ENCODE data around the gene DAPK2.
A peak's percentile ranks its signal among the peaks of the same experiment; 100 is the strongest.

Gene DAPK2

GRCh38 chr15:63894662-63894949 lies 151.7 kb downstream of the DAPK2 start:
- no peak for DNase-seq
- Mint-ChIP-seq H3K27me3 (ENCODE audit: low read depth, poor library complexity) (peaks cover 17% of the 10 kb centered on the region), H3K36me3 (ENCODE audit: low read depth) (no peaks in the 10 kb centered on the region), H3K4me3 (no peak overlapping the region), H3K9me3 (peaks cover 5% of the 10 kb centered on the region), H3K4me1 (peaks cover 67% of the 10 kb centered on the region), H3K27ac (no peak overlapping the region)
- no peak for TF ChIP-seq CTCF (IDR thresholded peaks at IDR 0.05)

GRCh38 chr15:63893866-63894661 lies 152.2 kb downstream of the DAPK2 start:
- Mint-ChIP-seq H3K27me3 (ENCODE audit: low read depth, poor library complexity) (peaks cover 13% of the 10 kb centered on the region), H3K27ac (peak overlapping the region; percentile 66), H3K4me3 (no peak overlapping the region), H3K36me3 (ENCODE audit: low read depth) (no peaks in the 10 kb centered on the region), H3K4me1 (peaks cover 67% of the 10 kb centered on the region), H3K9me3 (peaks cover 5% of the 10 kb centered on the region)
- TF ChIP-seq CTCF (IDR thresholded peaks at IDR 0.05): no peak
- DNase-seq: no peak

GRCh38 chr15:63892794-63893441 lies 153.4 kb downstream of the DAPK2 start:
- H3K4me3 Mint-ChIP-seq: no peak overlapping the region
- no peaks in the 10 kb centered on the region for H3K9me3 Mint-ChIP-seq

GRCh38 chr15:63891768-63892133 lies 154.5 kb downstream of the DAPK2 start:
- TF ChIP-seq CTCF (IDR thresholded peaks at IDR 0.05): no peak
- Mint-ChIP-seq H3K27me3 (ENCODE audit: low read depth, poor library complexity) (peaks cover 9% of the 10 kb centered on the region), H3K27ac (peak overlapping the region; percentile 14), H3K36me3 (ENCODE audit: low read depth) (no peaks in the 10 kb centered on the region), H3K9me3 (no peaks in the 10 kb centered on the region), H3K4me3 (no peak overlapping the region), H3K4me1 (peaks cover 56% of the 10 kb centered on the region)
- peak; percentile 21 for DNase-seq

More at GRCh38 chr15:63892794-63893441, 153.4 kb downstream of the DAPK2 start:
- TF ChIP-seq CTCF (IDR thresholded peaks at IDR 0.05): no peak
- H3K36me3 Mint-ChIP-seq (ENCODE audit: low read depth): no peaks in the 10 kb centered on the region
- no peak for DNase-seq
- H3K27ac Mint-ChIP-seq: peak overlapping the region; percentile 47
- peaks cover 67% of the 10 kb centered on the region for H3K4me1 Mint-ChIP-seq
- peaks cover 9% of the 10 kb centered on the region for H3K27me3 Mint-ChIP-seq (ENCODE audit: low read depth, poor library complexity)

- peaks cover 7% of the 10 kb centered on the region for H3K27me3 Mint-ChIP-seq (ENCODE audit: low read depth, poor library complexity)
- peaks cover 51% of the 10 kb centered on the region for H3K4me1 Mint-ChIP-seq
- H3K9me3 Mint-ChIP-seq: no peaks in the 10 kb centered on the region
- no peak overlapping the region for H3K4me3 Mint-ChIP-seq
- TF ChIP-seq CTCF (IDR thresholded peaks at IDR 0.05): peak; percentile 88
- DNase-seq: peak; percentile 82
- H3K36me3 Mint-ChIP-seq (ENCODE audit: low read depth): no peaks in the 10 kb centered on the region
- peak overlapping the region; percentile 14 for H3K27ac Mint-ChIP-seq
Observed at GRCh38 chr15:63891079-63891767, 155.1 kb downstream of the DAPK2 start.

All from nephron progenitor cell (in vitro differentiated cells).